Smooth muscle cell of the brain vasculature (primary cell): ENCODE measurements around the gene LRCH1.

Experiments used
- DNase-seq: peaks from one replicate; pipeline ENCODE4 v3.0.0-alpha.2; 2012; ENCODE audit warnings: low read depth, low spot score

The LRCH1 gene

GRCh38 chr13:46587807-46588418, 34.9 kb downstream of the LRCH1 start:
- no peak for DNase-seq

- no peak for DNase-seq
Observed at GRCh38 chr13:46592385-46592784, 39.4 kb downstream of the LRCH1 start.

GRCh38 chr13:46593398-46593797, 40.4 kb downstream of the LRCH1 start:
- DNase-seq = no peak

GRCh38 chr13:46594374-46595078, 41.6 kb downstream of the LRCH1 start:
- DNase-seq = no peak

- DNase-seq = no peak
Observed at GRCh38 chr13:46595136-46595884, 42.3 kb downstream of the LRCH1 start.

- no peak for DNase-seq
Observed at GRCh38 chr13:46595885-46596275, 42.9 kb downstream of the LRCH1 start.

- DNase-seq = no peak
Observed at GRCh38 chr13:46596466-46596865, 43.5 kb downstream of the LRCH1 start.

GRCh38 chr13:46598140-46598819, 45.3 kb downstream of the LRCH1 start:
- DNase-seq = no peak

- DNase-seq = no peak
Observed at GRCh38 chr13:46598820-46599180, 45.8 kb downstream of the LRCH1 start.

GRCh38 chr13:46600943-46601311, 48.0 kb downstream of the LRCH1 start:
- DNase-seq = no peak

GRCh38 chr13:46602531-46602930, 49.6 kb downstream of the LRCH1 start:
- no peak for DNase-seq

GRCh38 chr13:46603165-46603603, 50.2 kb downstream of the LRCH1 start:
- no peak for DNase-seq

- DNase-seq = no peak
Observed at GRCh38 chr13:46604226-46604990, 51.4 kb downstream of the LRCH1 start.

GRCh38 chr13:46605076-46605824, 52.3 kb downstream of the LRCH1 start:
- DNase-seq = no peak

- DNase-seq = no peak
Observed at GRCh38 chr13:46605825-46606554, 53.0 kb downstream of the LRCH1 start.

GRCh38 chr13:46606970-46607369, 54.0 kb downstream of the LRCH1 start:
- no peak for DNase-seq

GRCh38 chr13:46607768-46608564, 55.0 kb downstream of the LRCH1 start:
- DNase-seq = no peak

GRCh38 chr13:46609052-46609451, 56.1 kb downstream of the LRCH1 start:
- no peak for DNase-seq

GRCh38 chr13:46609726-46610125, 56.8 kb downstream of the LRCH1 start:
- DNase-seq = no peak
